ENCODE results near the gene DPH2. TPM values are rescaled to one million over a fixed set of nuclear protein-coding genes. Genes with fewer than 3 reads are reported as not detected.

DPH2 gene
- total RNA-seq, 2 experiments from 2014 or later, result 10.3 to 12.0 TPM

DNA sequence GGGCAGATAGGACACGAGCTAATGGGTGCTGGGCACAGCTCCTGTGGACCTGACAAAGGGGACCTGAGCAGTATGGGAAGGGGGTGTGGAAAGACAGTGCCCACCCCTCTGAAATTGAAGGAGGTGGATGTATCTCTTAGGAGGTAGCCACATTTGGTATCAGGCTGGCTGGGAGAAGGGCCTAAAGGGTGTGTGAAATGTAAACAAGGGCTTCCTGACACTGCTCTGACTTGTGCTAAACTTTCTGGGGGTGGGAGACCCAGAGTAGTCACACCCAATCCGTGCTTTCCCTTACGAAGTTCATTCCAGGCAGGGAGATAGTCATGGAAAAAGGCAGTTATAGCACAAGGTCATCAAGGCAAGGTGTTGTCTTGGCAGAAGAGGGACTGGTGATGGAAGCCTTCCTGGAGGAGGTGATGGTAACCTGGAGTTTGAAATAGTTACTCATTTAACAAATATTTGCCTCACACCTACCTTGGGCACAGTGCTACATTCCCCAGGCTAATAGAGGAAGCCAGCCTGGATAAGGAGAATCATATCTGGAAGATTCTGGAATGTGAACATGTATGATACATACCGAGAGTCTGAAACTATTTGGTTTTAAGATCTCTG is 16.3 kb downstream of the DPH2 start:
- no peak overlapping the region for H3K4me3 ChIP-seq (ENCODE audit: low read length)
- ATAC-seq (ENCODE audit: poor library complexity), result no peak
- Mint-ChIP-seq H3K27me3 (no peaks in the 10 kb centered on the region), H3K9me3 (no peaks in the 10 kb centered on the region), H3K36me3 (ENCODE audit: low read depth) (no peaks in the 10 kb centered on the region), H3K27ac (no peak overlapping the region), H3K4me1 (ENCODE audit: low read depth) (no peaks in the 10 kb centered on the region), H3K4me3 (no peak overlapping the region)
- peaks cover 4% of the 10 kb centered on the region for H3K4me1 ChIP-seq (ENCODE audit: insufficient read depth, low read length)
- no peaks in the 10 kb centered on the region for H3K36me3 ChIP-seq (ENCODE audit: insufficient read depth, low read length)
- intact Hi-C loops (cut with DNase I, micrococcal nuclease), result no loop called here
- ChIA-PET CTCF (no interaction called here), POLR2A (no interaction called here)
- DNase-seq, result no peak
- H3K27me3 ChIP-seq (ENCODE audit: control insufficient read depth in 1 of 2, insufficient read depth in 2 of 2, low read length in 2 of 2), result no peaks in the 10 kb centered on the region
- TF ChIP-seq, protein P1, sequence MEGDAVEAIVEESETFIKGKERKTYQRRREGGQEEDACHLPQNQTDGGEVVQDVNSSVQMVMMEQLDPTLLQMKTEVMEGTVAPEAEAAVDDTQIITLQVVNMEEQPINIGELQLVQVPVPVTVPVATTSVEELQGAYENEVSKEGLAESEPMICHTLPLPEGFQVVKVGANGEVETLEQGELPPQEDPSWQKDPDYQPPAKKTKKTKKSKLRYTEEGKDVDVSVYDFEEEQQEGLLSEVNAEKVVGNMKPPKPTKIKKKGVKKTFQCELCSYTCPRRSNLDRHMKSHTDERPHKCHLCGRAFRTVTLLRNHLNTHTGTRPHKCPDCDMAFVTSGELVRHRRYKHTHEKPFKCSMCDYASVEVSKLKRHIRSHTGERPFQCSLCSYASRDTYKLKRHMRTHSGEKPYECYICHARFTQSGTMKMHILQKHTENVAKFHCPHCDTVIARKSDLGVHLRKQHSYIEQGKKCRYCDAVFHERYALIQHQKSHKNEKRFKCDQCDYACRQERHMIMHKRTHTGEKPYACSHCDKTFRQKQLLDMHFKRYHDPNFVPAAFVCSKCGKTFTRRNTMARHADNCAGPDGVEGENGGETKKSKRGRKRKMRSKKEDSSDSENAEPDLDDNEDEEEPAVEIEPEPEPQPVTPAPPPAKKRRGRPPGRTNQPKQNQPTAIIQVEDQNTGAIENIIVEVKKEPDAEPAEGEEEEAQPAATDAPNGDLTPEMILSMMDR (IDR thresholded peaks at IDR 0.05), result no peak
- H3K9me3 ChIP-seq (ENCODE audit: control insufficient read depth in 1 of 2, insufficient read depth in 1 of 2, low read length in 2 of 2), result no peaks in the 10 kb centered on the region
- H3K27ac ChIP-seq (ENCODE audit: low read depth in 1 of 2, low read length in 2 of 2), result no peak overlapping the region

DNA sequence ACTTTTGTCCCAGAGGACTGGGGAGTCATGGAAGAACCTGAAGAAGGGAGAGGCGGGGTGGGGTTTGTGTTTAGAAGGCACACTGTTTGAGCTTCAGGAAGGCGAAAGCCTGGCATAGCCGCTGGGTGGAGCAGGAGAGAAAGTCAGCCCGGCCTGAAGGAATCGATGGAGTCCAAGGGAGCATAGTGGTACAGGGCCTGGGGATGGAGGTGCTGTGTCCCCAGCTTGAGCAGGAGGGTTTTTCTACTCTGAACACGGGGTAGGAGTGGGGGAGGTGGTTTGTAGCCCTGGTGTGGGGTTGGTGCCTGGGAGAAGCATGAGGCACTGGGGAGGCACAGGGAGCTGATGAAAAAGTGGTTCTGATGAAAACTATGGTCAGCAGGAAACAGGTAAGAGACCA is 16.9 kb downstream of the DPH2 start:
- H3K9me3 Mint-ChIP-seq, result no peaks in the 10 kb centered on the region
- H3K9me3 ChIP-seq (ENCODE audit: control insufficient read depth in 1 of 2, insufficient read depth in 1 of 2, low read length in 2 of 2), result no peaks in the 10 kb centered on the region
- CTCF ChIA-PET, result no interaction called here
- H3K4me3 Mint-ChIP-seq, result peak overlapping the region; percentile 7
- H3K36me3 Mint-ChIP-seq (ENCODE audit: low read depth), result no peaks in the 10 kb centered on the region
- peaks cover 5% of the 10 kb centered on the region for H3K4me1 Mint-ChIP-seq (ENCODE audit: low read depth)
- H3K27me3 ChIP-seq (ENCODE audit: control insufficient read depth in 1 of 2, insufficient read depth in 2 of 2, low read length in 2 of 2), result no peaks in the 10 kb centered on the region
- no peaks in the 10 kb centered on the region for H3K27me3 Mint-ChIP-seq
- ATAC-seq (ENCODE audit: poor library complexity) (no peak), DNase-seq (no peak)
- TF ChIP-seq, protein P1 (IDR thresholded peaks at IDR 0.05), result no peak
- intact Hi-C loops (cut with DNase I, micrococcal nuclease), result no loop called here
- no peaks in the 10 kb centered on the region for H3K36me3 ChIP-seq (ENCODE audit: insufficient read depth, low read length)
- H3K27ac ChIP-seq (ENCODE audit: low read depth in 1 of 2, low read length in 2 of 2), result no peak overlapping the region
- no peak overlapping the region for H3K27ac Mint-ChIP-seq
- POLR2A ChIA-PET, result interaction anchor here (1.2 kb wide), 1 partner anchor 11 kb away, joined by 5 read pairs; the partner anchor contains the start of gene ATP6V0B
- peaks cover 8% of the 10 kb centered on the region for H3K4me1 ChIP-seq (ENCODE audit: insufficient read depth, low read length)
- H3K4me3 ChIP-seq (ENCODE audit: low read length), result no peak overlapping the region

DNA sequence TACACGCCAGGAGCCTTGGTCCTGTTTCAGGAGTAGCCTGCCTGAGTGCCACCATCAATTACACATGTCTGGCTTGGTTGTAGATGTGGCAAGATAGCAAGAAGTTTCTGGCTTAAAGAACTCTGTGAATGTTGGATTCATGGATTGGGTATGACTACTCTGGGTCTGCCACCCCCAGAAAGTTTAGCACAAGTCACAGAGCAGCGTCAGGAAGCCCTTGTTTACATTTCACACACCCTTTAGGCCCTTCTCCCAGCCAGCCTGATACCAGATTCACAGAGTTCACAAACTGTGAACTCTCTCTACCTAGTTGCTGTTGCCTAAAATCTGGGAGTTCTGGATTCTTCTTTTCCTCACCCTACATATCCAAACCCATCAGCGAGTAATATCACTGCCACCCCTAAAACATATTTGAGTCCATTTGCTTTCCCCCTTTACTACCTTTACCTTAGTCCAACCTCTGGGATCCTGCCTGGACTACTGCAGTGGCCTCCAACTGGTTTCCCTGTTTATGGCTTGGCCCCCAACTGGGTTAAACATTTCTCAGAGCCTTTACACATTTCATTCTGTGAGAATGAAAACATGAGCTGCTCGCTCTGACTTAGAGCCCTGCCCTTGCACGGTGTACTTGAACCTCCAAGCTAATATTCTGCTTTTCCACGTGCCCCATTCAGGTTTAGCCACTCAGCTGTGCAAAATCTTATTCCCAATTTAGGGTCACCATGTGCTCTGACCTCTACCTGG is 17.5 kb downstream of the DPH2 start:
- H3K4me3 Mint-ChIP-seq, result no peak overlapping the region
- no peak for DNase-seq
- H3K27ac Mint-ChIP-seq, result no peak overlapping the region
- Histone ChIP-seq H3K36me3 (ENCODE audit: insufficient read depth, low read length) (no peaks in the 10 kb centered on the region), H3K9me3 (ENCODE audit: control insufficient read depth in 1 of 2, insufficient read depth in 1 of 2, low read length in 2 of 2) (no peaks in the 10 kb centered on the region), H3K4me3 (ENCODE audit: low read length) (no peak overlapping the region), H3K27me3 (ENCODE audit: control insufficient read depth in 1 of 2, insufficient read depth in 2 of 2, low read length in 2 of 2) (no peaks in the 10 kb centered on the region), H3K4me1 (ENCODE audit: insufficient read depth, low read length) (peaks cover 14% of the 10 kb centered on the region), H3K27ac (ENCODE audit: low read depth in 1 of 2, low read length in 2 of 2) (no peak overlapping the region)
- no peaks in the 10 kb centered on the region for H3K36me3 Mint-ChIP-seq (ENCODE audit: low read depth)
- TF ChIP-seq, protein P1 (IDR thresholded peaks at IDR 0.05), result no peak
- H3K27me3 Mint-ChIP-seq, result no peaks in the 10 kb centered on the region
- ChIA-PET CTCF (no interaction called here), POLR2A (interaction anchor here (1.2 kb wide), 1 partner anchor 12 kb away, joined by 5 read pairs; the partner anchor contains the start of gene ATP6V0B)
- no peak for ATAC-seq (ENCODE audit: poor library complexity)
- H3K9me3 Mint-ChIP-seq, result no peaks in the 10 kb centered on the region
- intact Hi-C loops (cut with DNase I, micrococcal nuclease), result no loop called here
- peaks cover 10% of the 10 kb centered on the region for H3K4me1 Mint-ChIP-seq (ENCODE audit: low read depth)

All from CD4-positive, alpha-beta T cell (primary cell).